ENCODE results near the gene TARDBP. TPM values are rescaled to one million over a fixed set of nuclear protein-coding genes. Genes with fewer than 3 reads are reported as not detected.
A peak's percentile ranks its signal among the peaks of the same experiment; 100 is the strongest.

The TARDBP gene
- total and polyA plus RNA-seq, 10 donors, result 88.0 to 243 (median 129) TPM

GRCh38 chr1:10979483-10979920, 33.0 kb upstream of the TARDBP start:
- H3K27ac ChIP-seq, result no peak overlapping the region
- no peak for TF ChIP-seq POLR2A (IDR thresholded peaks at IDR 0.05)
- H3K4me3 ChIP-seq, result no peak overlapping the region
- H3K36me3 ChIP-seq, result no peaks in the 10 kb centered on the region
- peaks cover 0 to 63% (median 9%) of the 10 kb centered on the region in 7 donors for H3K27me3 ChIP-seq (replicated peaks in 1 of 7)
- WGBS, 5 donors, result 64 to 72% (median 70%) methylated on average over 13 of the region's 13 CpGs
- DNase-seq, result no peak
- H3K4me1 ChIP-seq, result peaks cover 0 to 13% (median 0%) of the 10 kb centered on the region in 6 donors
- H3K9me3 ChIP-seq, result no peaks in the 10 kb centered on the region
- intact Hi-C loops (cut with DNase I; ENCODE audit: low total_unique reads), result no loop called here

- Histone ChIP-seq H3K4me1 (peaks cover 0 to 13% (median 0%) of the 10 kb centered on the region in 6 donors), H3K36me3 (no peaks in the 10 kb centered on the region), H3K4me3 (no peak overlapping the region), H3K27me3 (replicated peaks in 1 of 7) (peaks cover 0 to 63% (median 9%) of the 10 kb centered on the region in 7 donors), H3K9me3 (no peaks in the 10 kb centered on the region), H3K27ac (no peak overlapping the region)
- intact Hi-C loops (cut with DNase I; ENCODE audit: low total_unique reads), result no loop called here
- WGBS, 5 donors, result 34 to 55% (median 38%) methylated on average over 15 of the region's 15 CpGs
- no peak for DNase-seq
- peak in 2 of 3 donors; percentile 7 for TF ChIP-seq POLR2AphosphoS5 (IDR thresholded peaks at IDR 0.05)
- TF ChIP-seq, protein P1, sequence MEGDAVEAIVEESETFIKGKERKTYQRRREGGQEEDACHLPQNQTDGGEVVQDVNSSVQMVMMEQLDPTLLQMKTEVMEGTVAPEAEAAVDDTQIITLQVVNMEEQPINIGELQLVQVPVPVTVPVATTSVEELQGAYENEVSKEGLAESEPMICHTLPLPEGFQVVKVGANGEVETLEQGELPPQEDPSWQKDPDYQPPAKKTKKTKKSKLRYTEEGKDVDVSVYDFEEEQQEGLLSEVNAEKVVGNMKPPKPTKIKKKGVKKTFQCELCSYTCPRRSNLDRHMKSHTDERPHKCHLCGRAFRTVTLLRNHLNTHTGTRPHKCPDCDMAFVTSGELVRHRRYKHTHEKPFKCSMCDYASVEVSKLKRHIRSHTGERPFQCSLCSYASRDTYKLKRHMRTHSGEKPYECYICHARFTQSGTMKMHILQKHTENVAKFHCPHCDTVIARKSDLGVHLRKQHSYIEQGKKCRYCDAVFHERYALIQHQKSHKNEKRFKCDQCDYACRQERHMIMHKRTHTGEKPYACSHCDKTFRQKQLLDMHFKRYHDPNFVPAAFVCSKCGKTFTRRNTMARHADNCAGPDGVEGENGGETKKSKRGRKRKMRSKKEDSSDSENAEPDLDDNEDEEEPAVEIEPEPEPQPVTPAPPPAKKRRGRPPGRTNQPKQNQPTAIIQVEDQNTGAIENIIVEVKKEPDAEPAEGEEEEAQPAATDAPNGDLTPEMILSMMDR (IDR thresholded peaks at IDR 0.05 in 8 of 11, conservative IDR thresholded peaks at IDR 0.05 in 3 of 11), result no peak
Measured at GRCh38 chr1:10980094-10980577, 32.3 kb upstream of the TARDBP start.

GRCh38 chr1:10980841-10981727, 31.4 kb upstream of the TARDBP start:
- intact Hi-C loops (cut with DNase I; ENCODE audit: low total_unique reads), result no loop called here
- no peaks in the 10 kb centered on the region for H3K9me3 ChIP-seq
- H3K4me1 ChIP-seq, result peaks cover 0 to 13% (median 0%) of the 10 kb centered on the region in 6 donors
- no peak for DNase-seq
- no peaks in the 10 kb centered on the region for H3K36me3 ChIP-seq
- H3K27me3 ChIP-seq (replicated peaks in 1 of 7), result peaks cover 0 to 62% (median 9%) of the 10 kb centered on the region in 7 donors
- no peak overlapping the region for H3K27ac ChIP-seq
- no peak overlapping the region for H3K4me3 ChIP-seq
- WGBS, 5 donors, result 62 to 74% (median 65%) methylated on average over 9 of the region's 9 CpGs
- TF ChIP-seq POLR2A (IDR thresholded peaks at IDR 0.05), result no peak
- TF ChIP-seq, protein P1 (IDR thresholded peaks at IDR 0.05 in 8 of 11, conservative IDR thresholded peaks at IDR 0.05 in 3 of 11), result no peak
- TF ChIP-seq POLR2AphosphoS5 (IDR thresholded peaks at IDR 0.05), result no peak

DNA sequence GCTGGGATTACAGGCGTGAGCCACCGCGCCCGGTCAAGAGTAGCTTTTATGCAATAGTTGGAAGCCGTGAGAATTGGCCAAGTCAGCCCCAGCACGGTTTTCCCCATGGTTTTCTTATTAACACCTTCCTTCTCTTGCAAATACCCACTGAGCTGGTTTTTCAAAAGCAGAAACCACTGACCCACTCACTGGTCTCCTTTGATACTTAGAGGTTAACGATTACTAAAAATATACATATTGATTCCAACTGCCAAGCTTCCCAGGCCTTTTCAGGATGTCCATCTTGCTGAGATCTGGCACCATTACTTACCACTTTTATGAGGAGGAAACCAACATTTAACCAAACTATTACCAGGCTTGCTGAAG, 25.9 kb upstream of the TARDBP start:
- no peak overlapping the region for H3K4me3 ChIP-seq
- no peak for DNase-seq
- no peak for TF ChIP-seq POLR2A (IDR thresholded peaks at IDR 0.05)
- 60 to 75% (median 66%) methylated on average over 7 of the region's 7 CpGs for WGBS, 5 donors
- no peaks in the 10 kb centered on the region for H3K4me1 ChIP-seq
- no peaks in the 10 kb centered on the region for H3K36me3 ChIP-seq
- H3K9me3 ChIP-seq, result no peaks in the 10 kb centered on the region
- H3K27ac ChIP-seq, result no peak overlapping the region
- intact Hi-C loops (cut with DNase I; ENCODE audit: low total_unique reads), result no loop called here
- peaks cover 0 to 19% (median 0%) of the 10 kb centered on the region in 7 donors for H3K27me3 ChIP-seq (replicated peaks in 1 of 7)

DNA sequence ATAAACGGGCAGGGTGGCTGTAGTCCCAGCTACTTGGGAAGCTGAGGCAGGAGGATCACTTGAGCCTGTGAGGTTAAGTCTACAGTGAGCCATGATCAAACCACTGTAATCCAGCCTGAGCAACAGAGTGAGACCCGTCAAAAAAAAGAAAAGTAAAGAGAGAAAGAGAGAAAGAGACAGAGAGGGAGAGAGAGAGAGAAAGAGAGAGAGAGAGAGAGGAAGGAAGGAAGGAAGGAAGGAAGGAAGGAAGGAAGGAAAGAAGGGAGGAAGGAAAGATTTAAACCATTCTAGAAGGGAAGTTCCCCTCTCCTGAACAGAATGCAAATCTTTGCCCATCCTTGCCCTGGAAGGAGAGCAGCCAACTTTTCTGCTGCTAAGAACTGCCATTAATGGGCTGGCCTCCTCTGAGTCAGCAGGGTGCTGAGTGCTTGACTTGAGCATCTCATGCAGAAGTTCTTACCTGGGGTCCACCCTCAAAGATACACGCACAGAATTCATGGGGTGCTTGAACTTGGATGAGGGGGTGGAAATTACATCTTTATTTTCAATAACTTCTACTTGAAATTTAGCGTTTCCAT, 24.5 kb upstream of the TARDBP start:
- 73 to 88% (median 83%) methylated on average over 4 of the region's 4 CpGs for WGBS, 5 donors
- no peaks in the 10 kb centered on the region for H3K36me3 ChIP-seq
- H3K4me1 ChIP-seq, result no peaks in the 10 kb centered on the region
- no peaks in the 10 kb centered on the region for H3K9me3 ChIP-seq
- TF ChIP-seq POLR2A (IDR thresholded peaks at IDR 0.05) (no peak), POLR2AphosphoS5 (IDR thresholded peaks at IDR 0.05) (no peak)
- TF ChIP-seq, protein P1 (IDR thresholded peaks at IDR 0.05 in 8 of 11, conservative IDR thresholded peaks at IDR 0.05 in 3 of 11), result no peak
- no peak overlapping the region for H3K4me3 ChIP-seq
- DNase-seq, result no peak
- H3K27ac ChIP-seq, result no peak overlapping the region
- H3K27me3 ChIP-seq (replicated peaks in 1 of 7), result peaks cover 0 to 5% (median 0%) of the 10 kb centered on the region in 7 donors
- intact Hi-C loops (cut with DNase I; ENCODE audit: low total_unique reads), result no loop called here
